Activated CD8-positive, alpha-beta memory T cell treated with anti-CD3 and anti-CD28 coated beads, Interleukin-2, amount 50 U/mL, for 48 hours (primary cell): ENCODE data around the gene TSPAN9.

Experiments
- DNase-seq: peaks from one replicate; pipeline ENCODE4 v3.0.0-alpha.2; 2020

The TSPAN9 gene

DNA sequence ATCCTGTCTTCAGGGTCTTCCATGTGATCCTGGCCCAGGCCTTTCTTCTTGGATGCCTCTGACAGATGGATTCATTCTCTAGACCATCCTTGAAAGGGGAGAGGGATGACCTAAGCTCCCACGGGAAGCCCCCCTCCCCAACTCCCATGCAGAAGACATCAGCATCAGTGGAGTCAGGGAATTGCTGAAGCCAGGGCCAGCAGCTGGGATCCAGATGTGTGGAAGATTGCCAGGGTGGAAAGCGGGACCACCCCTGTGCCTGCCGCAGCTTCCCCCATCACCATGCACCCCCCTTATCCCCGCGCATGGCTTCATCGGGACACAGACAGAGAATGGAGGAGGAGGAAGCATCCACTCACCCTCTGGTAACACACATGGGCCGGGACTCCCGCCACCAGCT lies 230.2 kb downstream of the TSPAN9 start:
- no peak for DNase-seq

DNA sequence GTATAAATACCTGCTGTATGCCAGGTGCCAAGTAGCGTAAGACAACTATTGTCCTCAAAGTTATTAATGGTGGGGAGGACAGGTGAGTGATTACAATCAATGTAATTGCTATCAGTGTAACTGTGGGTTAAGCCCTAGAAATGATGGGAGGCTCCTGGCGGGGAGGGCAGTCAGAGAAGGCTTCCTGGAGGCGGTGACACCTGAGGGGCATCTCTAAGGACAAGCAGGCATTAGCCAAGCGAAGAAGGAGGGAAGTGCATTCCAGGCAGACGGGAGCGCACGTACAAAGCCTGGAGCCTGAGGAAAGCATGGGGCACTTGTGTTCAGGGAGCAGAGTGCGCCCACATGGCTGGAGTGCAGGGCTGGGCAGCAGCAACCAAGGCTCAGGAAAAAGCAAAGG lies 230.9 kb downstream of the TSPAN9 start:
- DNase-seq, result no peak

DNA sequence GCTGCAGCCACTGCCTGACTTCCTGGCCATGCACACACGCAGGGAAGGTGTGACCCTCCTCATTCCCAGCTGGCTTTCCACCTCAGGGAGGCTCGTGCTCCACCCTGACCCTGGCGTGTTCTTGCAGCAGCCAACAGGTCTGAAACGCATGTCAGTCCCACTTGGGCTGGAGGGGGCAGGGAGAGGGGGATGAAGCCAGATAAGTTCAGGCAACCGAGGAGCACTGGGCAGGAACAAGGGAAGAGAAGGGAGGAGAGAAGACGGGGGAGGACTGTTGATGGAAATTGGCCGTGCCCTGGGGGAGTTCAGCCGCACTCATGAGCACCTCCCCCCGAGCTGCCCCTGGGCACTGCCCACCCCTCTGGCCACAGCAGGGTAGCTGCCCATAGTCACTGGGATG lies 231.4 kb downstream of the TSPAN9 start:
- no peak for DNase-seq

DNA sequence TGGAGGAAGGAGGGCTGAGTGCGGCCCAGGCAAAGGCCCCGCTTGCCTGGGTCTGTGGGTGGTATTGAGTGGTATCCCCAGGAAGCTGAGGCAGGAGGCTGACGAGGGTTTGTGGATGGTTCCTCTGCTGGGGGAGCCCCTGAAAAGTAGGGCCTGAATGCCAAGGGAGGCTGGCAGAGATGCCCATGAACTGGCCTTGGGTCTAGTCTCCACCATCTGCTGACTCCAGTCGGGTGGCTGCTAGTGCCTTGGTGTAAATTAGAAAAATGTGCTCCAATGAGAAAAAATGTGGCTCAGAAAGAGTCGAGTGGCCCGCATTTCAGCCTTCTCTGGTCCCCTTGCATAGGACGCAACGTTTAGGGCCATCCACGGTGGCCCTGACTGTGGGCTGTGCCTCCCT lies 232.6 kb downstream of the TSPAN9 start:
- no peak for DNase-seq

DNA sequence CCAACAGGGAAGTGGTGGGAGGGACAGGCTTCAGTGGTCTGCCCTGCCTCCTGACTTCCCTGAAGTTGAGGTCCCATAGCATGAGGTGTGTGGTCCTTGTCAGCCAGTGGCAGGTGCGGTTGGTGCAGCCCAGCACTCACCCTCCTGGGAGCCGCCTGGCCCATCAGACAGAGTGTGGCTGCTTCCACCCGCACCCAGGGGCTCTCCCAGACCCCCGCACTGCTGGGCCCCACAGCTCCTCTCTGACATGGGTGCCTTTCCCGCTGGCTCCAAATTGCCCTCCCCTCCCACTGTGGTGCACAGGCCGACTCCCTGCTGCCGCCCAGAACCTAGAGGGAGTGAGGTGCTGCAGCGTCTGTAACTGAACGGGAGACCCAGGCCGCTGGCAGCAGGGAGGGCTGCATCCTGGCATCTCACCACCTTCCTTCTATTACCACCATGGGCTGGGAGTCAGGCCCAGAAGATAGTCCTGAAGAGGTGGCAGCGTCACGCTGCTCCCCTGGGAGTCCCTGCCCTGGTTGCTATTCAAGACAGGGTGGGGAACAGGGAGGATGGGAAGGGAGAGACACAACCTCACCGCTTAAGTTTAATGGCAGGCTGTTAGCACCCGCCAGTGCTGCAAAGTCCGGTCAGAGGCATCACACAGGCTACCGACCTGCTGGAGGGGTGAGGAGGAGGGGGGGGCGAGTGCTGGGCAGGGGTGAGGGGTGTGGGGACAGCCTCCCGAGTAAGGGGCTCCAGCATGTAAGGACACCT lies 233.3 kb downstream of the TSPAN9 start:
- no peak for DNase-seq

DNA sequence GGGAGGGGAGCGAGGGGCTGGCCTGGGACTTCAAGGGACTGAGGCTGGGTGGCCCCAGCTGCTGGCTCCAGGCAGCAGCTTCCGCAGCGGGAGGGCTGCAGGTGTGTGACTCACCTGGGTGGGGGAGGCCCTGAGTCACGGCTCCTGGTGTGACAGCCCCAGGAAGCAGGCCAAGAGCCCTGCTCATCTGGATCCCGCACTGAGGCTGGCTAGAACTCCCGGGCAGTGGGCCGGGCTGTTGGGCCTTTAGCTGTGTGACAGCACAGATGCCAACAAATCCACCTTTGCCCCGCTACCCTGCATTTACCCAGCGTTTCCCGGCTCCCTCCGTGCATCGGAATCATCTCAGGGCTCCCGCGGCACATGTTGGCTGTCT lies 233.8 kb downstream of the TSPAN9 start:
- no peak for DNase-seq

DNA sequence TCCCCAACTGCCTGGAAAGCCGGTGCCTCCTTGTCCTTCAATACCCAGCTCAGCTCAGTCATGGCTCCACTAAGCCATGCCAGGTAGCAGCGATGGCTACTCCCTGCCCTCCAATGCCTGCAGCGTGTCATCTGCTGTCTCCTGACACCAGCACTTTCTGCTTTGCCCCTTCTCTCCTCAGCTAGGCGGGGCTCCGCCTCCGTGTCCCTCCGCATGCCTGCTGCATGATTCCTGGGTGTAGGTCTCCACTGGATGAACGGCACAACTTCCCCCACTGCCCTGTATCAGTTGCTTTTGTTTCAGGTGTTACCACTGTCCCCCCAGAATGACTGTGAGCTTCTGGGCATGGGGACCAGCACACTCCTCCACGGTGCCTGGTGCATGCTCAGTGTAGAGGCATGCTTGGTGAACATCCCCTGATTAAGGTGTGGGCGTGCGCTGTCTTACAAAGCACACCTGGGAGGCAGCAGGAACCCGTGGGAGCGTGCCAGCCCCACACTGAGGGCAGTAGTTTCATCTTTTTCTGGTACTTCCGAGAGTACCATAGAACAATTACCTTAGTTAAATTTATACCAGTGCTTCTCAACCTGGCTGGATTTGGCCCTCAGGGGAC lies 234.4 kb downstream of the TSPAN9 start:
- no peak for DNase-seq

DNA sequence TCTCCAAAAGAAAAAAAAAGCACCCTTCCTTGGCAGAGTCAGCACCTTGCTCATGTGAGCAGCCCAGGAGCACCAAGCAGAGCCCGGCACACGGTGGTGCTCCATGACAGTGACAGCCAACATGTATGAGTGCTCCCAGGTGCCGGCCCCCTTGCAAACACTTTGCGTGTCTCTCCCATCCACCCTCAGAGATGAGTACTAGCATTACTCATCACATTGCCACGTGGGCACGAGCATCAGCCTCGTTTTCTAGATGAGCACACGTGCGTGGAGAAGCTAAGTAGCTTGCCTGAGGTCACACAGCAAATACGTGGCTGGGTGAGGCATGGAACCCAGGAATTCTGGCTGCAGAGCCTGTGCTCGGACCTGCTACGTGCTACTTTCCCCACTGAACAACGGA lies 235.9 kb downstream of the TSPAN9 start:
- no peak for DNase-seq

DNA sequence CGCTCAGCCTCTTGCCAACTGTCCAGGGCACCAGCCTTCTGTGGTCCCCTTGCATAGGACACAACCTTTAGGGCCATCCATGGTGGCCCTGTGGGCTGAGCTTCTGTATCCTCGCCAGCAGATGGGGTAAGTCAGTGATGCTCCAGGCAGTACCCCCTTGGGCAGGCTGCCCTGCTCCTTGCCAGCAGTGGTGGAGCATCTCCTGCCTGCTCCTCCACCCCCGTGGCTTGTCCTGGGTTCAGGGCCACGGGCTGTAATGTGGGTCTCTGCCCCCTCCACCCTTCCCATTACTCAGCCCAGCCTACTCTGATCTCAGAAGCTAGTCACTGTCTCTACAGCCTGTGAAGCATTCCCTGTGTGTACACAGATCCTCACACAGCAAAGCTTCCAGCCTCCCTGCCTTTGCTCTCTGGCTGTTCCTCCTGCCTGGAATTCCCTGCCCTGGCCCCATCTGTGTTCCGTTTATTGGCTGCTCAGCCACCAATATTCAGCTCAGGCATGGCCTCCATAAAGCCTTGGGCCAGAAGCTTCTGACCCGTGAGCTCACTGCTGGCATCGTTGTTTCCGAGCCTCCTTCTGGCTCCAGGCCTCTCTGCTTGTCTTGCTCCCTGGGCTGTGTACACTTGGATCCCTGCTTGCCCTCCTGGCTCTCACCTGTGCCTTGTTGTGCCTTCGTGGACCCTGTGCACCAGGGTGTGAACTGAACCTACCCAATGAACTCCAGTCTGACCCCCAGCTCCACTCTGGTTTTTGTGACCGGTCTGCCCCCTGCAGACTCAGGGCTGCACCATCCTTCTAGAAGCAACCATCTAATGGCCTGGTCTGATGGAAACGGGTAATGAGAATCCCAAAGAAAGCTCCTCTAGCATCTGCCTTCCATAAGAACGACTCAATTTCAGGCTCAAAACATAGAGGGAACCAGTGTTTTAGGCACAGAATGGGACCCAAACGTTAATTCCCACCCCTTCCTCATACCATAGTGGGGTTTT lies 236.8 kb downstream of the TSPAN9 start:
- DNase-seq, result no peak

DNA sequence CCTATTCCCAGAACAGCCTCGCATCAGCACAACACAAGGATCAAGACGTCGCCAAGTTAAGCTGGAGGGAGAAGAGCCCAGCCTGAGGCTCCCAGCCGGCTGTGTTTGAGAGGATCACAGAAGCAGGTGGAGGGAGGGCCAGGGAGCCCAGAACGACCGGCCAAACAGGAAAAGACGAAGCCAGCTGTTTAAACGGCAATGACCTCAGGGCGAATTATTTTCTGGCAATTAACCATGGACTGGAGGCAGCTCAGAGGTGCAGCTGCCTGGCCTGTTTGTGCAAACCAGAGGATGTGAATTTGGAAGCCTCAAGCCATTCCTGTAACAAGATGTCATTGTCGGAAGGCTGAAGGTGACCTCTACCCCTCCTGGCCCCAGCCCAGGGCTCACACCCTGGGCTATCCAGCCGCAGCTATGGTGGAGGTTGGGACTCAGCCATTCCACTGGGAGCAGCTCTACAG lies 238.1 kb downstream of the TSPAN9 start:
- DNase-seq, result no peak

DNA sequence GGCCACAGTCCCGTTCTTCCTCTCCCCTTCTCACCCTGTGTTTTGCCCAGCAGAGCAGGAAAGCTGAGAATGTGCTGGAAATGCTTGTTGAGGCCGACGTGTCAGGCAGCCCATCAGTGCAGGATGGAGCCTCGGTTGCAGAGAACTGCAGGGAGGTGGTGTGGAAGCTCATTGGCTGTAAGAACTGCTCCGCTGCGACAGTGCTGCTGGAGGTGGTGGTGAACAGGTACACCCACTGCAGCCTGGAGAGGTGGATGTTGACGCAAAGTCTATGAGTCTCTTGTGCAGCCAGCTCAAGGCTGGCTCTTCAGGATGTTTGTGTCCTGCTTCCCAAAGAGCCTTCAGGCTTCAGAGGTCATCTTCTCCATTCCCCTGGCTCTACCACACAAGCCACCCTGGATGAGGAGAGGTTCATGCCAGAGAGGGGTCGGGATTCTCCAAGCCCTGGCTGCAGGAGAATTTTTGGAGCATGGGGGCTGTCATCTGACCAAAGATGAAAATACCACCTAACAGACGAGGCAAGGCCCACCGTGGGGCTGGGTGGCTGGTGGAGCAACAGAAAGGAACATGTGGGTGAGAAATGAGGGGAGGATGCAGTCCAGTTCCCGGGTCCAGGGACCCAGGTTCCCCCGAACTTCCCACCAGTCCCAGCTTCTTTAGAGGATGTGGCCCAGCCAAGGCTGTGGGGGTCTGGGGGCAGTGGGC lies 239.7 kb downstream of the TSPAN9 start:
- no peak for DNase-seq

DNA sequence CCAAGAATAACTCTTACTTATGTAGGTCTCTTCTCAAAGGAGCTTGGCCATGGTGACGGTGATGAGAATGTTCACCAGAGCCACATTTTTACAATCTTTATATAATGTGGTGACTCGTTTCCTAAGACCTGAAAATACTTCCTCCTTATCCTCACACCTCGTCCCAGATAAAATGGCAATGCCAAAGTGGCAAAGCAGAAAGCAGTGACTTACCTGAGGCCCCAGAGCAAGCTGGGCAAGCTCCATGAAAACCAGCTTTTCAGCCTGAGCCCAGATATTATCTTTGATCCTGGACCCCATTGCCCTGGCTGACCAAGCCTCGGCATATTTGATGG lies 240.3 kb downstream of the TSPAN9 start:
- DNase-seq, result no peak

DNA sequence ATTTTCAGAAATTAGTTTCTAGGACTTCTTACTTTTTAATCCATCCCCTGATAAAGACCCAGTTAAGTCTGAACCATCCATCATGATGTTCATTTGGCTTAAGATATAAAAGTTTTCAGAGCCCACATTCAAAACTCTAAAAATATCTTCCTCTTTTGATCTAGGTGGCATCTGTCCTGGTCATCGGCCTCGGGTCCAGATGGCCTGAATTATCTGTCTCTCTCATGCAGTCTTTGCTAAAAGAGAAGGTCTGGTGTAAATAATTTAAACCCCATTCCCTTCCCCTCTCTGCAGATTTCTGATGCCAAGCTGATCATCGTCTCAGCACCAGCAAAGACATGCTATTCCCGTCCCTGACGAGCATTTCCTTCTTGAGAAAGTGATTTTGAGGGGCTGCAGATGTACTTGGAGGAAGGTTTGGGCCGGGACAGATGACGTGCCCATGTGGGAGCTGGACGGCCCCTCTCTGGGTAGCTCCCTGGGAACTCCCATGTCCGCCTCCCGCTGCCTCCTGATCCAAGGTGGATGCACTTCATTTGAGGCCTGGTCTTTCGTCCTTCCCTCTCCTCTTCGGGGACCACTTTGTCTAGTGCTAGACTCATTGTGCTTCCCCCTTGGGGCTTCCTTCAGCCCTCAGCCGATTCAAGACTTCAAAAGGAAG lies 240.8 kb downstream of the TSPAN9 start:
- no peak for DNase-seq

DNA sequence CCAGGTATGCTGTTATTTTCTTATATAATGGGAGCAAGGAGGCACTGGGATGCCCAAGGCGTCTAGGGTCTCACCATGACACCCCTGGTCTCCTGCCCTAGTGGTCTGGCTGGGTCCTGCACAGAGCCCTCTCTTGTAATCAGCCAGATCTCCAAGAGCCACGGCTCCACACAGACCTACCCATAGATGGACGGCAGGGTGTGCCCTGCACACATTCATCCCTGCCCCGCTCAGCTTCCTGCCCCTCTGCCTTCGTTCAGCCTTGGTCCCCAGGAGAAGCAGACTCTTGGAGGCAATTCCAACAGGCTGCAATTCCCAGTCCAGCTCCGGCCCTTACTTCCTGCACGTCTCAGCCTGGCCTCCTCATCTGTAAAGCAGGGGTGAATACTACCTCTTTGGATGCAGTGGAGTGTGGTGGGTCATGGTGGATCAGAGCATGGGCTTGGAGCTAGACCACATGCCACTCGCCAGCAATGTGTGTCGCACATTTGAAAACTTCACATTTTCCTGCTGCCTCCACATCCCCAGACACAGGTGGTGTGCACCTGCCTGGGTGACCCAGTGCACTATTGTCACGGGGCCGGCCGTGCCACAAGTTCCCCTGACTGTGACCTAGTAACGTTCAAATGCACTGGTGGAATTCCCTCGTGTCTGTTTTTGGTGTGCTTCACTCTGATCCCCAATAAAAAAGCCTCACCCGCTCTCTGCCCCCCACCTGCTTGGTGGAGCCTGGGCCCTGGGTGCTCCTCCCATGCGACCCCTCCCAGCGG lies 242.7 kb downstream of the TSPAN9 start:
- DNase-seq, result no peak

DNA sequence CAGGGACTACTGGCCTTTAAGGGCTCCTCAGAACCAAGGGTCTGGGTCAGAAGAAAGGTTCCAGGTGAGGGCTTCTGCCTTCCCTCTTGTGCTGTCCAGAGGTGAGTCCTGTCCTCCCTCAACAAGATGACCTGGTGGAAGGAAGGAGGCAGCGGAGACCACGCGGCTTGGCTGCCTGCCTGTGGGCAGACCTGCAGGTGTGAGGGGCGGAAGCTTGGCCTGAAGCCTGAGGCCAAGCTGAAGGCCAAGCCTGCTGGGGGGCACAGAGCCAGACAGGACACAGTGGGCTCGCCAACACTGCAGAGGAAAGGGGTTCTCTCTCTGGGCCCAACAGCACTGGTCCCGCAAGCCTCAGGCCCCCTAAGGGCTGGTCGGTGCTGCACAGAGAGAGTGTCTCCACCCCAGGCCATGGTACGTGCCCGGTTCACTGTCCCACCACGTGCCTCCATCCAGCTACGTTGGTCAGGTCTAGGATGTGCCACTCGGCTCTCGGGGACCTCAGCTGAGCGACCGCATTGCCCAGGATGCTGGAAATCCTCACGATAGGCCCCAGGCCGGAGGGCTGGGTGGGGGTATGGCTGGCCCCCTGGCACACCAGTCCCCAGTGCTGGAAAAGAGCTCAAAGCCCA lies 243.8 kb downstream of the TSPAN9 start:
- DNase-seq, result no peak

DNA sequence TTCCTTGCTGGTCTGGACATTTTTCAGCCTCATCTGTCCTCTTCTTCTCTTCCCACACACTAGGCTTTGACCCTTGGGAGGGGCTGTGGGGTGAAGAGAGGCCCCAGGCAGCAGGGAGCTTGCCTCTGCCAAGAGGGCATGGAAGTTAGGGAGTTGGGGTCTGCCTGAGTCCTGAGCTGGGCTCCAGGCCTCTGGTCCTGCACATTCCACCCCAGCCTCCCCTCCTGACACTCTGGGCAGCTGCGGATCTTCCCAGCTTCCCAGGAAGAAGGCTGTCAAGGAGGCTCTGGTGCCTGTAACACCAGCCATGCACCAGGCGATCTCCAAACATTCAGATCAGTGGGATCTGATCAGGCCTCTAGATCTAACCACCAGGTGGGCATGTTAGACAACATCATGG lies 244.7 kb downstream of the TSPAN9 start:
- DNase-seq, result no peak

DNA sequence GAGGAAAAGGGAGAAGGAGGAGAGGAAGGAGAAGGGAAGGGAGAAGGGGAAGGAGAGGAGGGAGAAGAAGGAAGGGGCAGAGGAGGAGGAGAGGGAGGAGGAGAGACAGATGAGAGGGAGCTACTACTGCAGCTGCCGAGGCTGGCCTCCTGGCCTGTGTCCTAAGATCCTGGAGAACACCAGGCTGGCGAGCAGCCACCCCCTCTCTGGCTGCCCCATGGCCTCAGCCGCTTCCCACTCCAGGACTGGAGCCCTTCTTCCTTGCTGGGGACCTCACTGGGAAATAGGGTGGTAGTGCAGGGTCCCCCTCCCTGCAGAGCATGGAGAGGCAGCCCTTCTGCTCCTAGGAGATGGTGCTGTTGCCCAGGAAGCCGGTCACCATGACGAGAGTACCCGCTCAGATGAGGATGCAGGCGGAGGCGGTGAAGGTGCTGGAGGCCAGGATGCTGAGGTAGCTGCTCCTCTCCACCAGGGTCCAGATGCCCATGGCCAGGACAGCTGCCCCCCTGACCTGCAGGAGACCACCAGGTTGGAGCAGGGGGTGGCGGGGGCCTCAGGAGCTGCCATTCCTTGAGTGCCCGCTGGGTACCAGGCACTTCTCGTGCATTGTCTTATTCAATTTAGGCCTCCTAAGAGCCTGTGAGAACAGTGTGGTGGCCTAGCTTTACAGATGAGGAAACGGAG lies 246.0 kb downstream of the TSPAN9 start:
- no peak for DNase-seq

DNA sequence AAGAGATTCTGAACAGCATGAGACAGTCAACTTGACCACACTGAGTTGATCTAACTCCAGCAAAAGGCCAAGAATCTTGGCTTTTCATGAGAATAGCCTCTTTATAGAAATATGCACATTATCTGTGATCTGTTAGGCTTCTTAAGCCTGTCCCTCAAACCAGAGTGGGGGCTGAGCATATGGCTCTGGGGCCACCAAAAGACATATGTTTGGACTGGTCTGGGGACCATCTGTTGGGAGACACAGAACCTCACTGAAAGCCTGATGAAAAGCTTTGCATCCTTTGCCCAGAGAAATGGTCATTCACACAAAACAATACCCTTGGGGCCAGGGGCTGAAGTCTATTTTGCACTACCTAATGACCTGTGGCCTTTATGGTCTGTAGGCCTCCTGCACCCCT lies 248.6 kb downstream of the TSPAN9 start:
- no peak for DNase-seq

DNA sequence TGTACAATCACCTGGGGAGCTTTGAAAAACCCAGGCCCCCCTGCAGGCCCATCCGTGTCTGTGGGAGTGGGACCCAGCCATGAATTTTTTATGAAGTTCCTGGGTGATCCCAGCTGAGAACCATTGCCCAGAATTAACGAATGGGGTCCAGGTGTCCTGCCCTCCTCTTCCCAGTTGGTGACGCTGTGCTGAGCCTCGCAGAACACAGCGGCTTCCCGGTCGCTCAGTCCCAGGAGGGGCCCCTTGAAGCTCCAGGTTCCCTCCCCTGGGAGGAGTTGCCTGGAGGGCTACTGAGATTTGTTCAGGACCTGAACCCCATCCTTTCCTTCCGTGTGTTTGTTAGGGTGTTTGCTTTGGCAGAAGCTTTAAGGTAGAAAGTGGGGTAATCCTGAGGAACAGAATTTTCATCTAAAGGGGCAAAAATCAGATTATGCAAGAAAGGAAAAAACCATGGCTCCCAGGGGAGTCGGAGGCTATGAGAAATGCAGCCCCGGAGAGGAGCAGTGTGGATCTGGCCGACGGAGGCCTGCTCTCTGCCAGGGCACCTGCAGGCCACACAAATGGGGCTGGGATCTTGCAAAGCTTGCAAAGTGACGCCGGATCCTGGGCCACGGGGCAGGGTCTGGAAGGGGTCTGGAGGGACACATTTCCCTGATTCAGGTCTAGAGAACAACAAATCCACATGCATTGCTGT lies 249.1 kb downstream of the TSPAN9 start:
- DNase-seq, result no peak
